Mesodermal cell (in vitro differentiated cells): ENCODE data around the gene SOX5.
"Not testable (repeated sequence)": the region's sequence is repeated elsewhere in the genome, so short reads cannot be mapped to it uniquely, and the experiment has no call there.

Experiments
- H3K27ac ChIP-seq: 2 replicates; pipeline ENCODE4 v1.7.0; 2013; ENCODE audit warnings: mild to moderate bottlenecking, low read depth, low read length, moderate library complexity; ENCODE audit not compliant: severe bottlenecking
- H3K36me3 ChIP-seq: 2 replicates; pipeline ENCODE4 v1.7.1; 2013; ENCODE audit warnings: mild to moderate bottlenecking, low read length, moderate library complexity; ENCODE audit not compliant: control insufficient read depth, insufficient read depth
- H3K4me1 ChIP-seq: one replicate; pipeline ENCODE4 v1.7.1; 2013; ENCODE audit warnings: mild to moderate bottlenecking, low read length; ENCODE audit not compliant: insufficient read depth, control insufficient read depth, poor library complexity, severe bottlenecking
- H3K4me3 ChIP-seq: 2 replicates; pipeline ENCODE4 v1.7.0; 2013; ENCODE audit warnings: low read length, control low read depth, mild to moderate bottlenecking; ENCODE audit not compliant: insufficient read depth, poor library complexity, severe bottlenecking; ENCODE audit errors: extremely low read depth
- H3K9me3 ChIP-seq: 2 replicates; pipeline ENCODE4 v1.7.1; 2013; ENCODE audit warnings: mild to moderate bottlenecking, low read length, moderate library complexity; ENCODE audit not compliant: control insufficient read depth
- WGBS, 2 experiments: methylation state at CpG; one replicate each; pipeline ENCODE4 v1.1.5; 2013; ENCODE audit warnings: missing lambda C conversion rate in 2 of 2; ENCODE audit not compliant: insufficient coverage in 2 of 2; 5-methylcytosine and 5-hydroxymethylcytosine counted together

SOX5 gene

DNA sequence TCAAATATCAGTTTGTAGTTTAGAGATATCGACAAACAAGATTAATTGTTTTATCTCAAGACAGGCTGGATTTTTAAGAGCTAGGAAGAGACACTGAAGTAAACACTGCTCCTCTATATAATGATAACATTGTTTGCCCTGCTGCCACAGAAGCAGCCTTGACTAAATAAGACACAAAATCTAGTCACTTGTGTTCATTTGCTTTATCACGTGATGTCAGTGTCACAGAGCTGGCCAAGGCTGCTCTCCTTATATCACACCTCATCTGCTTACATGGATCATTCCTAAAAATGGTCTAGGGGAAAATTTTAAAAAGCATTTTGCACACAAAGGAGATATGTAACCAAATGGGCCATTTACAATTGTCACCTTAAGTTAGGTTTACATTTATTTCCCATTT lies 64.1 kb downstream of the SOX5 start:
- WGBS, 2 experiments = 100% methylated on average over 1 of the region's 2 CpGs; no CpG with 5 or more reads in 1 of the 2 experiments

DNA sequence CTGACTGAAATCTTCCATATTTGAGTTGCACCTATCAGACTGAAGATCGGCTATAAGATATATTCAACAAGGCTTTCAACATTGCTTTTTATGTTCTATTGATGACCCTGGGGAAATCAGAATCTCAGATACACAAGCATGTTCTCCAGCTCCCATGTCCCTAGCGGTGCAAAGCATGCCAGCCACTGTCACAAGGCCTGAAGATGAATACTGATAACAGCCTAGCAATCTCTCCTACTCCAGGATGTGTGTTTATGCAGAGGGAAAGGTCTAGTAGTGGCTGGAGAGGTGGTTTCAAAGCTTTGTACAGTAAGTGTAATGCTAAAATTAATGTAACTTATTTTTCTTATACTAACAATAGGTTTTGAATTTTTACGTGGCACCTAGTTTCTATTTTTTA lies 64.6 kb downstream of the SOX5 start:
- no peaks in the 10 kb centered on the region for H3K9me3 ChIP-seq

More for the DNA sequence above, 64.1 kb downstream of the SOX5 start:
- no peaks in the 10 kb centered on the region for H3K9me3 ChIP-seq
- H3K4me1 ChIP-seq = no peaks in the 10 kb centered on the region
- no peaks in the 10 kb centered on the region for H3K36me3 ChIP-seq
- H3K27ac ChIP-seq = no peak overlapping the region
- H3K4me3 ChIP-seq = no peak overlapping the region

DNA sequence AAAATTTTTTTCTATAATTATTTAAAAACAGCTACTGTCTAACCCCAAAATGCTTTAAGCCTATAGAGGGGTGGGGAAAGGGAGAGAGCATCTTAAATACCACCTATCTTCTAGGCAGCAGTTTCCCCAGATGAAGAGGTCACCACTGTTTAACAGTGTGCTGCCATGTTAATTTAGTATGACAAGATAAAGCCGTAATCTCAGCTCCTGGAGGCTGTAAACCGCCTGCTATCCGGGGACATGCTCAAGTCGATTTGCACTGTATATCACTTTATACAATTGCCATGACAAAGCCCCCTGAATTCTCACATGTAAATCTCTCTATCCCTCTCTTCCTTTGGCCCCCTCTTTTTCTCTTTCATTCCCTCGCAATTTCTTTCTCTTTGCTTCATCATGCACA lies 68.5 kb downstream of the SOX5 start:
- H3K27ac ChIP-seq = no peak overlapping the region
- H3K4me1 ChIP-seq = no peaks in the 10 kb centered on the region
- 74 to 94% methylated on average over 5 of the region's 5 CpGs for WGBS, 2 experiments

More for the DNA sequence above, 64.6 kb downstream of the SOX5 start:
- Histone ChIP-seq H3K4me3 (no peak overlapping the region), H3K36me3 (no peaks in the 10 kb centered on the region), H3K4me1 (no peaks in the 10 kb centered on the region), H3K27ac (no peak overlapping the region)
- 100% methylated on average over 1 of the region's 3 CpGs for WGBS, 2 experiments

DNA sequence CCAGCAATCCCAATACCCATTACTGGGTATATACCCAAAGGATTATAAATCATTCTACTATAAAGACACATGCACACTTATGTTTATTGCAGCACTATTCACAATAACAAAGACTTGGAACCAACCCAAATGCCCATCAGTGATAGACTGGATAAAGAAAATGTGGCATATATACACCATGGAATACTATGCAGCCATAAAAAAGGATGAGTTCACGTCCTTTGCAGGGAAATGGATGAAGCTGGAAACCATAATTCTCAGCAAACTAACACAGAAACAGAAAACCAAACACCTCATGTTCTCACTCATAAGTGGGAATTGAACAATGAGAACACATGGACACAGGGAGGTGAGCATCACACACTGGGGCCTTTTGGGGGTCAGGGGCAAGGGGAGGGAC lies 72.9 kb downstream of the SOX5 start:
- WGBS, 2 experiments = no CpG with 5 or more reads among the region's 1 CpG
- H3K36me3 ChIP-seq, H3K4me1 ChIP-seq, H3K9me3 ChIP-seq, H3K27ac ChIP-seq, H3K4me3 ChIP-seq: not testable (repeated sequence)

More for the DNA sequence above, 68.5 kb downstream of the SOX5 start:
- H3K36me3 ChIP-seq = no peaks in the 10 kb centered on the region
- H3K9me3 ChIP-seq = no peaks in the 10 kb centered on the region
- H3K4me3 ChIP-seq = no peak overlapping the region

DNA sequence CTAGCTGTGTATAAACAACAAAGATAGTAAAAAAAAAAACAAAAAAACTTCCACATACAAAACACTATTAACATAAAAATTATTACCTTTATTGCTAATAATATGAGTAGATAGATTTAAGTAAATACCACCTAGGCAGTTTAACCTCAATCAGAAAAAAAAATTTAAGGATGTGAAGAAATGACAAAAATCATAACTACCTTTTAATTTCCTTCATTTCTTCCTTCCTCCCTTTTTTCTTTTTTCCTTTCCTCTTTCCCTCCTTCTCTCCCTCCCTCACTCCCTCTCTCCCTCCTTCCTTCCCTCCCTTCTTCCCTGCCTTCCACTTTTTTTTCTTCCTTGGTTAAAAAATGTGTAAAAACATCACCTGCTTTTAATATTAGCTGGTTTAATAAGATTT lies 81.7 kb downstream of the SOX5 start:
- Histone ChIP-seq H3K36me3 (no peaks in the 10 kb centered on the region), H3K9me3 (no peaks in the 10 kb centered on the region), H3K4me1 (no peaks in the 10 kb centered on the region), H3K27ac (no peak overlapping the region), H3K4me3 (no peak overlapping the region)

DNA sequence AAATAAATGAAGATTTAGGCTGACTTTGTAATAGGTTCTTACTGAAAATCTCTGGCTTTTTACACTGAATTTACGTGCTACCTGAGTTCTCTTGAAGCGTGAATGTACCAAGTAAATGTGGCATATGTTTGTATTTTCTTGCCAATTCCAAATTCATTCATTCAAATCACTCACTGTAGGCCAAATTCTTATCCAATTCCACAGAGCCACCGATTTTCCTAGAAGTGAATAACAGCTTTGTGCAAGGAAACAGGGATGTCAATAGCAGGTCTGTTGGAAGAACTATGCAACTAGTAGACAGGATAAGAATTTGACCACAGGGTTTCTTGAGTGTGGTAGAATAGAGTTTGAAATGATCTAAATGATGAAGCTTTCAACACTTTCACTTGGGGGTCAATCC lies 86.8 kb downstream of the SOX5 start:
- WGBS, 2 experiments = no CpG with 5 or more reads among the region's 3 CpGs
- Histone ChIP-seq H3K4me3 (no peak overlapping the region), H3K36me3 (peaks cover 3% of the 10 kb centered on the region), H3K9me3 (peaks cover 8% of the 10 kb centered on the region), H3K4me1 (no peaks in the 10 kb centered on the region), H3K27ac (no peak overlapping the region)

DNA sequence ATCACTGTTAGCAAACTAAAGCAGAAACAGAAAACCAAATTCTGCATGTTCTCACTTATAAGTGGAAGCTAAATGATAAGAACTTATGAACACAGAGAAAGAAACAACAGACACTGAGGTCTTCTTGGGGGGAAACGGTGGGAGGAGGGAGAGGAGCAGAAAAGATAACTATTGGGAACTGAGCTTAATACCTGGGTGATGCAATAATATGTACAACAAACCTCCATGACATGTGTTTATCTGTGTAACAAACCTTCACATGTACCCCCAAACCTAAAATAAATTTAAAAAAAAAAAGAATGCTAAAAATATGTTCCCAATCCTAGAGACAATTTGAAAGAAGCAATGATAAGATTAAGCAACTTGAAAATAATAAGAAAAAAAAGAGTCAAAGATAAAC lies 89.5 kb downstream of the SOX5 start:
- Histone ChIP-seq H3K4me1 (no peaks in the 10 kb centered on the region), H3K9me3 (peaks cover 8% of the 10 kb centered on the region), H3K4me3 (no peak overlapping the region), H3K27ac (no peak overlapping the region), H3K36me3 (peaks cover 3% of the 10 kb centered on the region)
- WGBS, 2 experiments = 100% methylated on average over 1 of the region's 1 CpG; no CpG with 5 or more reads in 1 of the 2 experiments

DNA sequence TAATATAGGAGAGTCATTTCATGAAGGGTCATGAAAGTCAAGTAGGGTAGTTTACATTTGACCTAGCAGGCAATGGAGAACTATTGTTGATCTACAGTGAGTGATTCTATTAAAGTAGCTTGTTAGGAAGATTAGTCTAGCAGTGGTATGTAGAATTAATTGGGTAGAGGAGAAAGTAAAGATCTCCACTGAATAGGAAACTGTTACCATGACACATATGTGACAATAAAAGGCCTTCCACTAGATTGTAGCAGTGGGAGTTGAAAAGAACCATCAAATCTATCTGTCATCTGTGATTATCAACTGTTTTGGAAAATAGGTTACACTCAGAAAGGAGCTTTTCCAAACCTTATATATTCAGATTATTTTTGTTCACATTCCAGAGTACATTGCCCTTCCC lies 92.3 kb downstream of the SOX5 start:
- H3K9me3 ChIP-seq = peaks cover 8% of the 10 kb centered on the region
- H3K27ac ChIP-seq = no peak overlapping the region
- peaks cover 3% of the 10 kb centered on the region for H3K36me3 ChIP-seq
- no peak overlapping the region for H3K4me3 ChIP-seq
- no peaks in the 10 kb centered on the region for H3K4me1 ChIP-seq

DNA sequence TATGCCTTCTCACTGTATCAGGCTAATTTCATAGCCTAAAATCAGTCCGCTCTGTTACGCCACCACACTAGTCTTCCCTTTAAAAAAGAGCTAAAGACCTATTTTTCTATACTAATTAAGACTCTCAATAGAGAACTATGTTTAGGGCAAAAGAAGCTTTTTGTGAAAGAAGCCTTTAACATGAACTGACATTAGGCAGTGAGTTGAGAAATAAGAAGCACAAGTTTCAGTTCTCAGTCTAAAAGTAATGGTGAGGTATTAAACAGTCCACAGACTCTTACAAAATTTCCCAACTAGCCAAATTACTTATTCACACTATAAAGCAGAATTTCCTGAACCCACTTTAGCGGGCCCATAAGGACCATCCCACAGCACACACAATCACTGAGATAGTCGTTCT lies 93.7 kb downstream of the SOX5 start:
- Histone ChIP-seq H3K9me3 (peaks cover 8% of the 10 kb centered on the region), H3K36me3 (peaks cover 3% of the 10 kb centered on the region), H3K4me3 (no peak overlapping the region), H3K27ac (no peak overlapping the region), H3K4me1 (no peaks in the 10 kb centered on the region)
- WGBS, 2 experiments = no CpG with 5 or more reads among the region's 4 CpGs

DNA sequence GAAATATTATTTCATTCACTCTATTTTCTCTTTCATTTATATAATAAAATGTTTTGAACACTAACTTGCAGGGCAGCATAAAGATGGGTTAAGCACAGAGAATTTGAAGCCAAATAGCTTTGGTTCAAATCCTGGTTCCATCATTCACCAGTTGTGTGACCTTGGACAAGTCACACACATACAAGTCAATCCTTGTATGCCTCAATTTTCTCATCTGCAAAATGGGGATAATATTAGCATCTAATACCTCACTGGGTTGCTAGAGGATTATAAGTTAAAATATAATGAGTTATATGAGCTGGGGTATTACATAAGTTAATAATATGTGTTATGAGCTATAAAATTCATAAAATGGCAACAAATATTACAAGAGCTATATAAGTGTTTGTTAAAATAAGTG lies 94.9 kb downstream of the SOX5 start:
- Histone ChIP-seq H3K9me3 (peaks cover 8% of the 10 kb centered on the region), H3K36me3 (no peaks in the 10 kb centered on the region), H3K4me1 (no peaks in the 10 kb centered on the region), H3K27ac (no peak overlapping the region), H3K4me3 (no peak overlapping the region)

DNA sequence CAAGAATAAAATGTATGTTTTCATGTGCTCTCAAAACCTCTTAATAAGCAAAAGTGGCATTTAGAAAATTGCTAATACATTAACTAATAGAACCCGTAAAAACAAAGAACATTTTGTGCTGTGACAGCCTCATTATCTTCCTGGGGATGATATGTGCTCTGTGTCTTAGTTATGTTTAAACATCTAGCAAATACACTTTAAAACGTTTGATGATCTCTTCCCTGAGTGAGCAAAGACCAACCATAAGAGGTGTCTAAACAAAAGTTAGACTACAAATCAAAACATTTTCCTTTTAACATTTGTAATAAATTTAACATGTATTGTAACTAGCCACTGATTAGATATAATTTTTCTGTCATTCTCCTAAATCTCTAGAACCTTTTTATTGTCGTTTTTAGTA lies 95.8 kb downstream of the SOX5 start:
- no CpG with 5 or more reads among the region's 3 CpGs for WGBS, 2 experiments

DNA sequence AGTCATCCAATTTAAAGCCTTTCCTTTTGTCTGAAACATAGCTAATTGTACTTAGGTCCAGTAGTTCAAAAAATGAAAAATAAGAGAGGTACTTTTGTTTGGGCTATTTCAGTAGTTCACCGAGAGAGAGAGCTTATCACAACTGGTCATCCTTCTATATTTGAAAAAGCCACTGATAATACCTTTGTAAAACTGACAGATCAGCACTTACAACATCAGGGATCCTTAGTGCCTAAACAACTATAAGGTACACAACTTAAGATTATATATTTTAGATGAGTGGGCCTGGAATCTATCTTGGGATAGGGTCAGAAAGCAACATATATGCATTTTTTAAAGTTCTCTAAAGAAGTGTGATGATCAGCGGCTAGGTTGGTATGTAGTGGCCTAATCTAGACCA lies 97.9 kb downstream of the SOX5 start:
- 100% methylated on average over 1 of the region's 2 CpGs for WGBS, 2 experiments
- Histone ChIP-seq H3K4me3 (no peak overlapping the region), H3K9me3 (no peaks in the 10 kb centered on the region), H3K4me1 (no peaks in the 10 kb centered on the region), H3K36me3 (no peaks in the 10 kb centered on the region), H3K27ac (no peak overlapping the region)

More for the DNA sequence above, 95.8 kb downstream of the SOX5 start:
- Histone ChIP-seq H3K27ac (no peak overlapping the region), H3K4me1 (no peaks in the 10 kb centered on the region), H3K9me3 (no peaks in the 10 kb centered on the region), H3K4me3 (no peak overlapping the region), H3K36me3 (no peaks in the 10 kb centered on the region)
